ENCODE results near the gene RASA1. TPM values are rescaled to one million over a fixed set of nuclear protein-coding genes. Genes with fewer than 3 reads are reported as not detected.

RASA1 gene
- total and polyA plus RNA-seq, 4 donors = 8.3 to 54.0 (median 20.6) TPM

DNA sequence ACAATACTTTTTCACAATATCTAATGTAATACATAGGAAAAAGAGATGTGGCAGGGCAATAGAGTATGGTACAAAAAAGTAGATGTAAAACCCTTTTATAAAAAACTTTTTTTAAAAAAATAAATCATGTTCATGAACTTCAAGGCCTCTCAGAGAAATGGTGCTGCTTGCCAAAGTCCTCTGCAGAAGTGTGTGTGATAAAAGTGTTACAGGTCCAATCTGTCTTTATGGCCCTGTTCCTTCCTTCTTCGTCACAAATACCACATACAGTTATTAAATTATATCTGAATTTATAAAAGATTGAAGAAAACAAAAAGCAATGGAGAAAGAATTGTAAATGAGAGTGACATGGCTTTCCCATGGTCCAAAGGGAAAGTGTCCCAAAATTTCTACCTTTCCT, 166.8 kb downstream of the RASA1 start:
- no peak for DNase-seq
- Histone ChIP-seq H3K27ac (ENCODE audit: low read depth in 1 of 2, low read length in 1 of 2) (no peak overlapping the region), H3K9me3 (ENCODE audit: control insufficient read depth in 4 of 4, insufficient read depth in 3 of 4, low read length in 3 of 4) (no peaks in the 10 kb centered on the region), H3K4me3 (no peak overlapping the region), H3K9ac (ENCODE audit: insufficient read depth in 1 of 2, low read length in 2 of 2) (no peak overlapping the region), H3K4me1 (ENCODE audit: control insufficient read depth in 5 of 5, insufficient read depth in 5 of 5, low read length in 5 of 5) (no peaks in the 10 kb centered on the region), H3K27me3 (ENCODE audit: control insufficient read depth in 3 of 3, insufficient read depth in 3 of 3, low read length in 2 of 3) (no peaks in the 10 kb centered on the region), H3K36me3 (ENCODE audit: control insufficient read depth in 4 of 4, insufficient read depth in 4 of 4, low read length in 4 of 4) (no peaks in the 10 kb centered on the region)
- 80% methylated on average over 1 of the region's 1 CpG for WGBS, 2 donors
- TF ChIP-seq, protein P1, sequence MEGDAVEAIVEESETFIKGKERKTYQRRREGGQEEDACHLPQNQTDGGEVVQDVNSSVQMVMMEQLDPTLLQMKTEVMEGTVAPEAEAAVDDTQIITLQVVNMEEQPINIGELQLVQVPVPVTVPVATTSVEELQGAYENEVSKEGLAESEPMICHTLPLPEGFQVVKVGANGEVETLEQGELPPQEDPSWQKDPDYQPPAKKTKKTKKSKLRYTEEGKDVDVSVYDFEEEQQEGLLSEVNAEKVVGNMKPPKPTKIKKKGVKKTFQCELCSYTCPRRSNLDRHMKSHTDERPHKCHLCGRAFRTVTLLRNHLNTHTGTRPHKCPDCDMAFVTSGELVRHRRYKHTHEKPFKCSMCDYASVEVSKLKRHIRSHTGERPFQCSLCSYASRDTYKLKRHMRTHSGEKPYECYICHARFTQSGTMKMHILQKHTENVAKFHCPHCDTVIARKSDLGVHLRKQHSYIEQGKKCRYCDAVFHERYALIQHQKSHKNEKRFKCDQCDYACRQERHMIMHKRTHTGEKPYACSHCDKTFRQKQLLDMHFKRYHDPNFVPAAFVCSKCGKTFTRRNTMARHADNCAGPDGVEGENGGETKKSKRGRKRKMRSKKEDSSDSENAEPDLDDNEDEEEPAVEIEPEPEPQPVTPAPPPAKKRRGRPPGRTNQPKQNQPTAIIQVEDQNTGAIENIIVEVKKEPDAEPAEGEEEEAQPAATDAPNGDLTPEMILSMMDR (IDR thresholded peaks at IDR 0.05; ENCODE audit: control extremely low read depth, extremely low read depth) = no peak
- no peak for ATAC-seq (ENCODE audit: insufficient read depth, low FRiP score)

DNA sequence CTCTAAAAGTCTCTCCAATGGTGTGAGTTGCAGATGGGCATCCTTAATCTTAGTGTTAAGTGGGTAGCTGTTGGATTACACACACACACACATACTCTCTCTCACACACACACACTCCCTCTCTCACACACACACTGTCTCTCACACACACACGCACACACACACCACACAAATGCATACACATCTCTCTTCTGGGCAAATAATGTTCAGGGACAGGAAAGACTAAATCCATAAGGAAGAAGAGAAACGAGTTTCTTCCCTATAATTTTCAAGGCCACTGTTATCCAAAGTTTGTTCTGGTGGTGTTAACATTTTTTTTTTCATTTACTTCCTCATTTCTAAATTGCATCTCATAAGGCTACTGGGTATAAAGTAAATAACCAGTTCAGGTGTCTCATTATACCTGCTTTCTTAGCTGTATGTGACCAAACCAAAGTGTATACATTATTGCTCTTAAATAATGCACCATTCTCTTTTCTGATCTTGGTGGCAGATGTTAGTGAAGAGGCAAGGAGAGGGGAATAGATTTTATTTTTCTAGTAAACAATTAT, 167.5 kb downstream of the RASA1 start:
- TF ChIP-seq, protein P1 (IDR thresholded peaks at IDR 0.05; ENCODE audit: control extremely low read depth, extremely low read depth) = no peak
- ATAC-seq (ENCODE audit: insufficient read depth, low FRiP score) = no peak
- no peaks in the 10 kb centered on the region for H3K36me3 ChIP-seq (ENCODE audit: control insufficient read depth in 4 of 4, insufficient read depth in 4 of 4, low read length in 4 of 4)
- no peak overlapping the region for H3K27ac ChIP-seq (ENCODE audit: low read depth in 1 of 2, low read length in 1 of 2)
- H3K4me1 ChIP-seq (ENCODE audit: control insufficient read depth in 5 of 5, insufficient read depth in 5 of 5, low read length in 5 of 5) = no peaks in the 10 kb centered on the region
- H3K27me3 ChIP-seq (ENCODE audit: control insufficient read depth in 3 of 3, insufficient read depth in 3 of 3, low read length in 2 of 3) = no peaks in the 10 kb centered on the region
- H3K9ac ChIP-seq (ENCODE audit: insufficient read depth in 1 of 2, low read length in 2 of 2) = no peak overlapping the region
- no peak for DNase-seq
- no peaks in the 10 kb centered on the region for H3K9me3 ChIP-seq (ENCODE audit: control insufficient read depth in 4 of 4, insufficient read depth in 3 of 4, low read length in 3 of 4)
- no peak overlapping the region for H3K4me3 ChIP-seq
- 60% methylated on average over 2 of the region's 2 CpGs for WGBS, 2 donors

DNA sequence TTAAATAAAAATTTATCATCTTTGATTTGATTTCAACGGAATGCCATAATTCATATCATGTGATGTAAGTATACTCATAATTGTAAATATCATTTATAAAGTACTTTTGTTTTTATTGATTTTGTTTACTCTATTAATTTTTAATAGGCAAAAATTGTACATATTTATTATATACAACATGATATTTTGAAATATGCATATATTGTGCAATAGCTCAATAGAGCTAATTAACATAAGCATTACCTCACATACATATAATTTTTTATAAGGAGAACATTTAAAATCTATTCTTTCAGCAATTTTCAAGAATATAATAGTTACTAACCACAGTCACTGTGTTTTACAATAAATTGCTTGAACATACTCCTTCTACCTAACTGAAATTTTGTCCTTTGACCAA, 170.0 kb downstream of the RASA1 start:
- H3K9ac ChIP-seq (ENCODE audit: insufficient read depth in 1 of 2, low read length in 2 of 2) = no peak overlapping the region
- no peak for ATAC-seq (ENCODE audit: insufficient read depth, low FRiP score)

More for the DNA sequence above, 170.0 kb downstream of the RASA1 start:
- Histone ChIP-seq H3K36me3 (ENCODE audit: control insufficient read depth in 4 of 4, insufficient read depth in 4 of 4, low read length in 4 of 4) (no peaks in the 10 kb centered on the region), H3K4me3 (no peak overlapping the region), H3K4me1 (ENCODE audit: control insufficient read depth in 5 of 5, insufficient read depth in 5 of 5, low read length in 5 of 5) (no peaks in the 10 kb centered on the region), H3K27me3 (ENCODE audit: control insufficient read depth in 3 of 3, insufficient read depth in 3 of 3, low read length in 2 of 3) (no peaks in the 10 kb centered on the region), H3K9me3 (ENCODE audit: control insufficient read depth in 4 of 4, insufficient read depth in 3 of 4, low read length in 3 of 4) (peaks cover 0 to 1% (median 0%) of the 10 kb centered on the region in 4 donors), H3K27ac (ENCODE audit: low read depth in 1 of 2, low read length in 1 of 2) (no peak overlapping the region)
- TF ChIP-seq, protein P1 (IDR thresholded peaks at IDR 0.05; ENCODE audit: control extremely low read depth, extremely low read depth) = no peak
- 79 to 96% methylated on average over 1 of the region's 1 CpG for WGBS, 2 donors
- no peak for DNase-seq

All from lung (tissue), 12 donors.